Activated naive CD8-positive, alpha-beta T cell treated with anti-CD3 and anti-CD28 coated beads for 36 hours (primary cell): ENCODE data around the gene MYPOP. TPM values are rescaled to one million over a fixed set of nuclear protein-coding genes. Genes with fewer than 3 reads are reported as not detected.
A peak's percentile ranks its signal among the peaks of the same experiment; 100 is the strongest.
"Not testable (repeated sequence)": the region's sequence is repeated elsewhere in the genome, so short reads cannot be mapped to it uniquely, and the experiment has no call there.

Experiments
- DNase-seq: peaks from one replicate; pipeline ENCODE4 v3.0.0; 2021
- H3K27ac Mint-ChIP-seq: one replicate; pipeline ENCODE4 v1.8.0; 2022; ENCODE audit warnings: mild to moderate bottlenecking, moderate library complexity, mixed read lengths
- H3K27me3 Mint-ChIP-seq: one replicate; pipeline ENCODE4 v1.8.0; 2022; ENCODE audit warnings: mild to moderate bottlenecking, mixed read lengths
- H3K36me3 Mint-ChIP-seq: one replicate; pipeline ENCODE4 v1.8.0; 2021; ENCODE audit warnings: mild to moderate bottlenecking, mixed read lengths
- H3K4me1 Mint-ChIP-seq: one replicate; pipeline ENCODE4 v1.8.0; 2021; ENCODE audit warnings: mixed read lengths
- H3K4me3 Mint-ChIP-seq: one replicate; pipeline ENCODE4 v1.8.0; 2022; ENCODE audit warnings: mild to moderate bottlenecking, moderate library complexity, mixed read lengths
- H3K9me3 Mint-ChIP-seq: one replicate; pipeline ENCODE4 v1.8.0; 2022; ENCODE audit warnings: mixed read lengths
- total RNA-seq, 2 experiments: library from RNA; stranded (reverse); gene quantifications; one replicate each; pipeline ENCODE4 v1.2.3, GENCODE V29; 2021

The MYPOP gene
- total RNA-seq, 2 experiments from 2014 or later = 3.9 TPM

GRCh38 chr19:45881909-45882528 lies 20.4 kb downstream of the MYPOP start:
- no peak for DNase-seq
- peaks cover 3% of the 10 kb centered on the region for H3K36me3 Mint-ChIP-seq
- H3K9me3 Mint-ChIP-seq = no peaks in the 10 kb centered on the region
- peak overlapping the region; percentile 2 for H3K4me3 Mint-ChIP-seq
- peaks cover 24% of the 10 kb centered on the region for H3K4me1 Mint-ChIP-seq
- H3K27me3 Mint-ChIP-seq = peaks cover 8% of the 10 kb centered on the region
- no peak overlapping the region for H3K27ac Mint-ChIP-seq

GRCh38 chr19:45881082-45881908 lies 21.1 kb downstream of the MYPOP start:
- Mint-ChIP-seq H3K27me3 (peaks cover 10% of the 10 kb centered on the region), H3K4me3 (peak overlapping the region; percentile 2), H3K4me1 (peaks cover 25% of the 10 kb centered on the region), H3K36me3 (peaks cover 3% of the 10 kb centered on the region), H3K27ac (no peak overlapping the region), H3K9me3 (no peaks in the 10 kb centered on the region)
- no peak for DNase-seq

GRCh38 chr19:45879971-45880370 lies 22.4 kb downstream of the MYPOP start:
- no peak for DNase-seq
- no peak overlapping the region for H3K4me3 Mint-ChIP-seq
- H3K4me1 Mint-ChIP-seq = peaks cover 29% of the 10 kb centered on the region
- no peaks in the 10 kb centered on the region for H3K9me3 Mint-ChIP-seq
- H3K27ac Mint-ChIP-seq = no peak overlapping the region
- peaks cover 3% of the 10 kb centered on the region for H3K36me3 Mint-ChIP-seq
- peaks cover 23% of the 10 kb centered on the region for H3K27me3 Mint-ChIP-seq

GRCh38 chr19:45879055-45879454 lies 23.4 kb downstream of the MYPOP start:
- Mint-ChIP-seq H3K27ac (no peak overlapping the region), H3K36me3 (peaks cover 3% of the 10 kb centered on the region), H3K4me3 (no peak overlapping the region), H3K27me3 (peaks cover 23% of the 10 kb centered on the region), H3K4me1 (peaks cover 29% of the 10 kb centered on the region), H3K9me3 (no peaks in the 10 kb centered on the region)
- no peak for DNase-seq

GRCh38 chr19:45878043-45878794 lies 24.2 kb downstream of the MYPOP start:
- no peak for DNase-seq
- Mint-ChIP-seq H3K4me3 (no peak overlapping the region), H3K36me3 (peaks cover under 1% of the 10 kb centered on the region), H3K4me1 (peaks cover 22% of the 10 kb centered on the region), H3K9me3 (no peaks in the 10 kb centered on the region), H3K27ac (no peak overlapping the region), H3K27me3 (peaks cover 23% of the 10 kb centered on the region)

GRCh38 chr19:45876411-45877197 lies 25.8 kb downstream of the MYPOP start:
- Mint-ChIP-seq H3K4me1 (peaks cover 15% of the 10 kb centered on the region), H3K27me3 (peaks cover 26% of the 10 kb centered on the region), H3K27ac (peak overlapping the region; percentile 61), H3K36me3 (no peaks in the 10 kb centered on the region), H3K9me3 (no peaks in the 10 kb centered on the region), H3K4me3 (peak overlapping the region; percentile 52)
- peak; percentile 55 for DNase-seq

GRCh38 chr19:45876161-45876410 lies 26.3 kb downstream of the MYPOP start:
- Mint-ChIP-seq H3K27me3 (peaks cover 27% of the 10 kb centered on the region), H3K4me3 (peak overlapping the region; percentile 52), H3K4me1 (peaks cover 12% of the 10 kb centered on the region), H3K9me3 (no peaks in the 10 kb centered on the region), H3K27ac (peak overlapping the region; percentile 61), H3K36me3 (no peaks in the 10 kb centered on the region)
- no peak for DNase-seq

GRCh38 chr19:45874620-45874966 lies 27.8 kb downstream of the MYPOP start:
- Mint-ChIP-seq H3K9me3 (no peaks in the 10 kb centered on the region), H3K27ac (no peak overlapping the region), H3K36me3 (no peaks in the 10 kb centered on the region), H3K4me3 (no peak overlapping the region), H3K4me1 (peaks cover 11% of the 10 kb centered on the region), H3K27me3 (peaks cover 27% of the 10 kb centered on the region)
- DNase-seq = no peak

- Mint-ChIP-seq H3K9me3 (no peaks in the 10 kb centered on the region), H3K27me3 (peaks cover 27% of the 10 kb centered on the region), H3K27ac (no peak overlapping the region), H3K4me3 (no peak overlapping the region), H3K4me1 (peaks cover 11% of the 10 kb centered on the region), H3K36me3 (no peaks in the 10 kb centered on the region)
- DNase-seq = no peak
Observed at GRCh38 chr19:45873219-45873772, 29.1 kb downstream of the MYPOP start.

- H3K9me3 Mint-ChIP-seq = no peaks in the 10 kb centered on the region
- no peaks in the 10 kb centered on the region for H3K36me3 Mint-ChIP-seq
- H3K4me1 Mint-ChIP-seq = peaks cover 7% of the 10 kb centered on the region
- no peak overlapping the region for H3K4me3 Mint-ChIP-seq
- no peak overlapping the region for H3K27ac Mint-ChIP-seq
- DNase-seq = no peak
- H3K27me3 Mint-ChIP-seq = peaks cover 22% of the 10 kb centered on the region
Observed at GRCh38 chr19:45872095-45872919, 30.1 kb downstream of the MYPOP start.

- H3K27me3 Mint-ChIP-seq = peaks cover 20% of the 10 kb centered on the region
- H3K36me3 Mint-ChIP-seq = no peaks in the 10 kb centered on the region
- DNase-seq = no peak
- H3K4me1 Mint-ChIP-seq = no peaks in the 10 kb centered on the region
- H3K9me3 Mint-ChIP-seq = no peaks in the 10 kb centered on the region
- H3K4me3 Mint-ChIP-seq = no peak overlapping the region
- H3K27ac Mint-ChIP-seq = no peak overlapping the region
Observed at GRCh38 chr19:45870798-45871197, 31.6 kb downstream of the MYPOP start.

- not testable (repeated sequence) for H3K36me3 Mint-ChIP-seq, H3K27ac Mint-ChIP-seq, DNase-seq, H3K4me3 Mint-ChIP-seq, H3K9me3 Mint-ChIP-seq
- peaks cover 38% of the 10 kb centered on the region for H3K27me3 Mint-ChIP-seq
- H3K4me1 Mint-ChIP-seq = peaks cover 14% of the 10 kb centered on the region
Observed at GRCh38 chr19:45867241-45867640, 35.2 kb downstream of the MYPOP start.

GRCh38 chr19:45866400-45867176 lies 35.8 kb downstream of the MYPOP start:
- no peak for DNase-seq
- Mint-ChIP-seq H3K4me3 (no peak overlapping the region), H3K27me3 (peaks cover 35% of the 10 kb centered on the region), H3K4me1 (peaks cover 14% of the 10 kb centered on the region), H3K9me3 (no peaks in the 10 kb centered on the region), H3K36me3 (peaks cover 7% of the 10 kb centered on the region), H3K27ac (no peak overlapping the region)
